ENCODE data around the gene HSD17B8. TPM values are rescaled to one million over a fixed set of nuclear protein-coding genes. Genes with fewer than 3 reads are reported as not detected.

The HSD17B8 gene
- polyA plus RNA-seq, 6 donors from 2014 or later, result 13.8 to 24.1 (median 21.6) TPM

DNA sequence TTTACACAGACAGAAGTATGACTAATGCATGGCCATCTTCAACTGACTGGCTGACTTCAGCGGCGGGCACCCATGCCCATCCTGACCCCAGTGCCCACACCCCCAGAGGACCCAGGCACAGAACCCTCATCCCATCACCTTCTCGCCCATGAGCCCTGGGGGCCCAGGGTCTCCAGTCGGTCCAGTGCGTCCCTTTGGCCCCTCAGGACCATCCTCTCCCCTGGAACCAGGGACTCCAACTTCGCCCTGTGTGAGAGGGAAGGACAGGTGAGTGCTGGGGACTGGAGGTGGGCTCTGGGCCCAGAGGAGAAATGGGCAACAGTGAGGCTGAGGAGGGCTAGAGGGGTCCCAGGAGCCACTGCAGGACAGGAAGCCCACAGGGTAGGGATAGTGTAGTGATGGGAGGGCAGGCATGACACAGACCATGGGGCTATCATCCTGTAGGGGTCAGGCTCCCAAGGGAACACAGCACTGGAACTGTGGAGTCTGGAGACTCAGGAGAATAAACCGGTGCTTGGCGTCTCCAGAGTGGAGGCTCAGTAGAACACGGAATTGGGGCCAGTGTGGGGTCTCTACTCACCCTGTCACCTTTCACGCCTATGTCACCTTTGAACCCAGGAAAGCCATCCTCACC is 28.9 kb upstream of the HSD17B8 start:
- Mint-ChIP-seq H3K4me1 (peaks cover 0 to 7% (median 5%) of the 10 kb centered on the region in 3 donors), H3K27ac (no peak overlapping the region), H3K9me3 (no peaks in the 10 kb centered on the region), H3K27me3 (peaks cover 8 to 51% (median 43%) of the 10 kb centered on the region in 3 donors), H3K36me3 (no peaks in the 10 kb centered on the region), H3K4me3 (peak overlapping the region in 1 of 8 donors; percentile 15)
- ATAC-seq (ENCODE audit: low read depth in 2 of 2), result no peak
- DNase-seq, result no peak

DNA sequence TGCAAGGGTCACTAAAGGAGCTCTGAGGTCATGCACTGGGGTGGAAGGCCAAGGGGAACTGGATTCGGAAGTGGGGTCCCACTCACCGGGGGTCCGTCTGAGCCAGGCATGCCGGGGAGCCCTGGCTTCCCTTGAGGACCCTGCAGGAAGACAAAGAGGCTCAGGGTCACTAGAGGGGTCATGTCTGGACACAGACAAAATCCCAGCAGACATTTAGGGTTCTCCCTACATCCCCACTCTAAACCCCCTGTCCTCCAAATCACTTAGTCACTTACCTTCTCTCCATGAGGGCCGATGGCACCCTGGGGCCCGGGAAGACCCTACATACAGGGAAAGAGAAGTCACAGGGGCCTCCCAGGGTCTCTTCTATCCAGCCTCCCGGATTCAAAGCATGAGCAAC is 27.5 kb upstream of the HSD17B8 start:
- no peak for ATAC-seq (ENCODE audit: low read depth in 2 of 2)
- no peaks in the 10 kb centered on the region for H3K36me3 Mint-ChIP-seq

DNA sequence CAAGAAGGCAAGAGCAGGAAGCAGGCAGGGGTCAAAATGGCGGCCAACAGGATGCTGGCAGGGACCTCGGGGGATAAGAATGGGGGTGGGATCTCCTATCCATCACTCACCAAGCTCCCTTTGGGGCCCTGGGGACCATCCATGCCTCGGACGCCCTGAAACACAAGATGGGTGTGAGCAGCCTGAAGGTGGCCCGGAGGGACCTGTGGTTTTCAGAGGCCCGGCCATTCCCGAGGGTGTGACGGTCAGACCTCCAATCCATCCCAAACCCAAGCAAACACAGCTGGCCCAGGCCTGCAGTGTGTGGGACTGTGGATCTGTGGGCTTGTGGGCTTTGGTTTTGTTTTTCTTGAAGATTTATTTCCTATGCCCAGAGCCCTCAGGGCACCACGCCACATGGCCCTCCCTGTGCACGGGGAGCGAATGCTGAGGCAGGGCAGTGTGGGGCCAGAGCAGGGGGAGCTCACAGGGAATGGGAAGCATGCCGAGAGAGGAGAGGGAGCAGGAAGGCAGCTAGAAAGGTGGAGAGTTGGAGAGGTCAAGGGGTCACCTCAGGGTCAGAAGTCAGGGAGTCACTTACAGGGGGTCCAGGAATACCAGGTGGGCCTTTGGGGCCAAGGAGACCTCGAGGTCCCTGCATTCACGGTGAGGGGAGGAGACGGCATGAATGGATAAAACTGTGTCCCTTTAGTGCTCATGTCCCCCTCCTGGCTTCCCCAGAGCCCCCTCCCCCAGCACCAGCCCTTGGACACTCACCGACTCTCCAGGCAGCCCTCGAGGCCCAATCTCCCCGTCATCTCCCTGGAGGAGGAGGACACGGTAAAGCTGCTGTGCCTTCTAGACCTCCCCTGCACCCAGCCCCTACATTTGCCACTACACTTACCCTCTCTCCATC is 26.7 kb upstream of the HSD17B8 start:
- Mint-ChIP-seq H3K36me3 (peaks cover 3% of the 10 kb centered on the region in 2 donors), H3K9me3 (peaks cover 0 to 3% (median 2%) of the 10 kb centered on the region in 7 donors), H3K4me1 (peaks cover 3 to 7% (median 3%) of the 10 kb centered on the region in 3 donors), H3K27me3 (peaks cover 5 to 45% (median 37%) of the 10 kb centered on the region in 3 donors), H3K4me3 (peak overlapping the region in 1 of 8 donors; percentile 24), H3K27ac (peak overlapping the region in 1 of 6 donors; percentile 81)
- ATAC-seq (ENCODE audit: low read depth in 2 of 2) (no peak), DNase-seq (no peak)

More for the DNA sequence above, 27.5 kb upstream of the HSD17B8 start:
- DNase-seq, result no peak
- no peak overlapping the region for H3K4me3 Mint-ChIP-seq
- no peaks in the 10 kb centered on the region for H3K9me3 Mint-ChIP-seq
- no peak overlapping the region for H3K27ac Mint-ChIP-seq
- H3K4me1 Mint-ChIP-seq, result peaks cover 0 to 5% (median 5%) of the 10 kb centered on the region in 3 donors
- peaks cover 8 to 51% (median 43%) of the 10 kb centered on the region in 3 donors for H3K27me3 Mint-ChIP-seq

DNA sequence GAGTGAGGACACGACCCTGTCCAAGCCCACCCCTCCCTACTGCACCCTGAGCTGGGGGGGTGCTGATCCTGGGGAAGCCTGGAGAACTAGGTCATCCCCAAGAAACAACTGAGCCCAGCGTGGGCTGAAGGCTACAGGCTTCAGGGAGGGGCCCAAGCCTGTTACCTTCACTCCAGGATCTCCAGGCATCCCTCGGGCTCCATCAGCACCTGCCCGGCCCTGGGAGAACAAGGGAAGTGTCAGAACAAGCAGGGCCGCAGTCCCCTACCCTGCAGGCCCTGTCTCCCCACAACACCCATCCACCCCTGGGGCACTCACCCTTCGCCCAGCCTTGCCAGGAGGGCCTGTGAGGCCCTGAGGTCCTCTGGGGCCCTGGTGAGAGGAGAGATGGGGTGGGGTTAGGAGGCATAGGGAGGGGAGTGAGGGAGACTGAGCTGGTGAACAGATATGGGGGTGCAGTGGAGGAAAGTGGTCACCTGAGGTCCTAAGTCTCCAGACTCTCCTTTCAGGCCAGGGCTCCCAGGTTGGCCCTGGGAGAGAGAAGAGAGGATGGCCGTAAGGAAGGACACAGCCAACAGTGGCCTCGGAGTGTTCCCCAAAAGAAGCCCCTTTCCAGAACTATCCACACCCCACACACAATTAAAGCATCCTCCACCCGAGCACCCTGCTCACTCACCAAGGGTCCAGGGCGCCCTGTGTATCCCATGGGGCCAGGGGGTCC is 25.5 kb upstream of the HSD17B8 start:
- DNase-seq (no peak), ATAC-seq (ENCODE audit: low read depth in 2 of 2) (no peak)
- Mint-ChIP-seq H3K4me3 (no peak overlapping the region), H3K9me3 (peaks cover 5 to 14% (median 12%) of the 10 kb centered on the region in 7 donors), H3K36me3 (peaks cover 13 to 14% of the 10 kb centered on the region in 2 donors), H3K4me1 (peaks cover 12 to 18% (median 13%) of the 10 kb centered on the region in 3 donors), H3K27me3 (peaks cover 14 to 38% (median 34%) of the 10 kb centered on the region in 3 donors), H3K27ac (no peak overlapping the region)

DNA sequence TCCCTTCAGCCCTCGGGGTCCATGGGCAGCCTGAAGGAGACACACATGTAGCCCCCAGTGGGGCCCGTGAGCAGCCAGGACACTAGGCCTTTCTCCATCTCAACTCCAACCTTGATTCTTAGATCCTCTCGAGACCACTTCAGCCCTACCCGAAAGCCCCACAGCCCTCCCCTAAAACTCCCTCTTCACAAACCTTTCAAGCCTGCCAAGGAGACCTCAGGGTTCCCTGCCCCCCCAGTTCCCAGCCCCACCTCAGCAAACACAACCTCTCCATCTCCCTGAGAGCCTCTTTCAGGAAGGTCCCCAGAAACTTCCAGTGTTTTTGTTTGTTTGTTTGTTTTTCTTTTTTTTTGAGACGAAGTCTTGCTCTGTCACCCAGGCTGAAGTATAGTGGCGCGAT is 23.3 kb upstream of the HSD17B8 start:
- Mint-ChIP-seq H3K36me3 (peaks cover 13 to 26% of the 10 kb centered on the region in 2 donors), H3K4me1 (peaks cover 18 to 23% (median 22%) of the 10 kb centered on the region in 3 donors), H3K4me3 (peak overlapping the region in 1 of 8 donors; percentile 1), H3K27ac (no peak overlapping the region), H3K27me3 (peaks cover 10 to 41% (median 34%) of the 10 kb centered on the region in 3 donors), H3K9me3 (peaks cover 5 to 15% (median 12%) of the 10 kb centered on the region in 7 donors)
- no peak for ATAC-seq (ENCODE audit: low read depth in 2 of 2)
- DNase-seq, result no peak

- DNase-seq (peak; percentile 22), ATAC-seq (ENCODE audit: low read depth in 2 of 2) (no peak)
- Mint-ChIP-seq H3K36me3 (peaks cover 13 to 26% of the 10 kb centered on the region in 2 donors), H3K9me3 (peaks cover 7 to 21% (median 12%) of the 10 kb centered on the region in 7 donors), H3K4me3 (peak overlapping the region; percentile 5 to 80 (median 54)), H3K4me1 (peaks cover 25 to 31% (median 30%) of the 10 kb centered on the region in 3 donors), H3K27me3 (peaks cover 23 to 44% (median 40%) of the 10 kb centered on the region in 3 donors), H3K27ac (peak overlapping the region in 5 of 6 donors; percentile 30 to 86 (median 75))
These were observed 21.3 kb upstream of the HSD17B8 start for GRCh38 chr6:33183071-33183683.

GRCh38 chr6:33185190-33185589 is 19.3 kb upstream of the HSD17B8 start:
- H3K27me3 Mint-ChIP-seq, result peaks cover 29 to 59% (median 56%) of the 10 kb centered on the region in 3 donors
- peaks cover 13 to 26% of the 10 kb centered on the region in 2 donors for H3K36me3 Mint-ChIP-seq
- H3K4me1 Mint-ChIP-seq, result peaks cover 25 to 31% (median 30%) of the 10 kb centered on the region in 3 donors
- ATAC-seq (ENCODE audit: low read depth in 2 of 2) (no peak), DNase-seq (no peak)
- H3K4me3 Mint-ChIP-seq, result no peak overlapping the region
- peaks cover 7 to 21% (median 12%) of the 10 kb centered on the region in 7 donors for H3K9me3 Mint-ChIP-seq
- no peak overlapping the region for H3K27ac Mint-ChIP-seq

DNA sequence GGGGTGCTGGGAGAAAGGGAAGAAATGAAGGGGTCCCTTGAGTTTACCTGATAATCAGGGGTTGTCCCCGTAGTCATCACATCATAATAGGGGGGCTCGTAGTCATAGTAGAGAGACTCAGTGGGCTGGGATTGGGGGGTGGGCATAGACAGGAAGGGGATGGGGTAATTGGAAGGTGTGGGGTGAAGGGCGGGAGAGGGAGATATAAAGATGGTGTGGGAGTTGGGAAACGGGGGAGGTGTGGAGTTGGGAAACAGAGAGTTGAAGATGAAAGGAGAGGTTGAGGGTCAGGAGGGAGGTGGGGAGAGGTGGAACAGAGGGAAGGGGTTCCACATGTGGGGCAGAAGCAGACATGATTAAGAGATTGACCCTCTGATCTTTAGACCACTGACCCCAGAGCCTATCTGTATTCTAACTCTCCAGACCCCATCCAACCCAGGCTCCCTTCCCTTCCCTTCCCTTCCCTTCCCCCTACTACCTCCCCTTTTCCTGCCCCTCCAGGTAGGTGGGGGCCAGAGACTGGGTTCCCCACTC is 18.7 kb upstream of the HSD17B8 start:
- peaks cover 7 to 21% (median 12%) of the 10 kb centered on the region in 7 donors for H3K9me3 Mint-ChIP-seq
- DNase-seq (no peak), ATAC-seq (ENCODE audit: low read depth in 2 of 2) (no peak)
- H3K27ac Mint-ChIP-seq, result no peak overlapping the region
- peaks cover 25 to 31% (median 30%) of the 10 kb centered on the region in 3 donors for H3K4me1 Mint-ChIP-seq
- no peak overlapping the region for H3K4me3 Mint-ChIP-seq
- peaks cover 13 to 28% of the 10 kb centered on the region in 2 donors for H3K36me3 Mint-ChIP-seq
- H3K27me3 Mint-ChIP-seq, result peaks cover 29 to 64% (median 61%) of the 10 kb centered on the region in 3 donors

DNA sequence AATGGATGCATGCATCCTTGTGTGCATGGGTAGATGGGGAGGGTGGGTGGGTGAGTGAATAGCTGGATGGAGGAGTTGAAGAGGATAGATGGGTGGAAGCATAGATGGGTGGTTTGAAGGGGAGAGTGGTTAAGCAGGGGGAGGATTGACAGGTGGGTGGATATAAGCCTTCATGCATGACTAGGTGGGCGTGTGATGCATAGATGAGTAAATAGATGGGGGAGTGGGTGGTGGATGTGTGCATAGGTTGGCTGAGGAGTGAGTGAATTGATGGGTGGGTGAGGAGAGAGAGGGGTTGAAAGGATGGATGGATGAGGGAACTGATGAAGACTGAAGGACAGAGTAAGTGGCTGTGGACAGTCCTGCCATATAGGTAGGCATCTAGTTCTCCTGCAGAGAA is 16.6 kb upstream of the HSD17B8 start:
- Mint-ChIP-seq H3K27ac (no peak overlapping the region), H3K36me3 (peaks cover 11 to 30% of the 10 kb centered on the region in 2 donors), H3K4me1 (peaks cover 31 to 41% (median 39%) of the 10 kb centered on the region in 3 donors), H3K9me3 (peaks cover 6 to 18% (median 10%) of the 10 kb centered on the region in 7 donors), H3K4me3 (peak overlapping the region in 1 of 8 donors; percentile 13), H3K27me3 (peaks cover 37 to 78% (median 75%) of the 10 kb centered on the region in 3 donors)
- ATAC-seq (ENCODE audit: low read depth in 2 of 2) (no peak), DNase-seq (no peak)

GRCh38 chr6:33189164-33189563 is 15.3 kb upstream of the HSD17B8 start:
- Mint-ChIP-seq H3K9me3 (peaks cover 0 to 8% (median 2%) of the 10 kb centered on the region in 7 donors), H3K4me3 (peak overlapping the region in 1 of 8 donors; percentile 50), H3K4me1 (peaks cover 28 to 38% (median 32%) of the 10 kb centered on the region in 3 donors), H3K27ac (no peak overlapping the region), H3K27me3 (peaks cover 27 to 78% (median 75%) of the 10 kb centered on the region in 3 donors), H3K36me3 (peaks cover 0 to 16% of the 10 kb centered on the region in 2 donors)
- no peak for ATAC-seq (ENCODE audit: low read depth in 2 of 2)
- no peak for DNase-seq

GRCh38 chr6:33189625-33190448 is 14.6 kb upstream of the HSD17B8 start:
- DNase-seq (no peak), ATAC-seq (ENCODE audit: low read depth in 2 of 2) (no peak)
- peaks cover 0 to 9% of the 10 kb centered on the region in 2 donors for H3K36me3 Mint-ChIP-seq
- peaks cover 27 to 71% (median 68%) of the 10 kb centered on the region in 3 donors for H3K27me3 Mint-ChIP-seq
- peaks cover 0 to 8% (median 2%) of the 10 kb centered on the region in 7 donors for H3K9me3 Mint-ChIP-seq
- H3K27ac Mint-ChIP-seq, result peak overlapping the region in 1 of 6 donors; percentile 62
- peak overlapping the region in 2 of 8 donors; percentile 7 to 14 for H3K4me3 Mint-ChIP-seq
- peaks cover 27 to 31% (median 31%) of the 10 kb centered on the region in 3 donors for H3K4me1 Mint-ChIP-seq
